ENCODE measurements around the gene PIGU. TPM values are rescaled to one million over a fixed set of nuclear protein-coding genes. Genes with fewer than 3 reads are reported as not detected.
A peak's percentile ranks its signal among the peaks of the same experiment; 100 is the strongest.

Gene PIGU
- total and polyA plus RNA-seq, 9 of the 15 experiments (the other 6 are each of a cell fraction or from before 2014, with no cell fraction given): 6.5 to 100 (median 28.1) TPM

DNA sequence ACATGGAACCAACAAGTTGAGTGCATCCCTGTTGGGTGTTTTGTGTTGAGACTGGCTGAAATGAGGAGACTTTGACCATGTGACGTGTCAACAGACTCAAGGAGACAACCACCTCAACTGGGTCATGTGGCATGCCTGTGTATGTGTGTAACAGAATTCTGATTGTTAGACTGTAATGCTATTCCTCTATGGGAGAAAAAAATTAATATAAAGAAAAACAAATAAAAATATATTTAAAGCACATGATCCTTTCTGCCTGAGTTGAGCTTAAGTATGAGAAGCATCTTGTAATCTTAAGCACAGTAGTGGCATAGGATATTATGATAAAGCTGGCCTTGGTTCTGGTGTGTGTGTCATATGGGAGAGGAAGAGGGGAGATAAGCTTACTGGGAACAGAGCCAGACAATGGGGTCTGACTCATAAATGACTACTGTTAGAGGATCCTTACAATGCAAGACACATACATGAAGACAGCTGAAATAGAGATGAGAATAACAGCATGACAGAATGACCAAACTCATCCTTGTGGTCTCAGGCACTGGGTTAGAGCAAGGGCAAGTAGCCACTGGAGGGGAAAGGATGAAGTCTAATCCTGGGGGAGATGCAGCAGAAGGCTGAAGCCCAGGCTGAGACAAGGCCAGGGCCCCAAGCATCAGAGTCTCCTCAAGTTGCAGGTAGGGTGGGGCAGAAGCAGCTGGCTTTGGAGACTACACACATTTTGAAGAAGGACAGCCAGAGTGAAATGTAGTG, 36.5 kb upstream of the PIGU start (continued):
- TF ChIP-seq HDAC3 (IDR thresholded peaks at IDR 0.05; ENCODE audit: borderline replicate concordance, partially characterized antibody) (peak; percentile 62), RNF2 (IDR thresholded peaks at IDR 0.05) (peak; percentile 68; the same call in 1 of the 2 replicates), RBFOX2 (IDR thresholded peaks at IDR 0.05; ENCODE audit: low read depth, low read length) (no peak), CHD2 (IDR thresholded peaks at IDR 0.05; ENCODE audit: low read depth, low read length) (no peak), NRF1 (conservative IDR thresholded peaks at IDR 0.05 in 1 of 2, IDR thresholded peaks at IDR 0.05 in 1 of 2) (peak in 1 of 2 experiments; percentile 19; a peak in 1 of 4 replicates), CXXC5 (CRISPR knock-in tag; IDR thresholded peaks at IDR 0.05) (no peak; the same call in 1 of the 2 replicates), EP300 (IDR thresholded peaks at IDR 0.05; ENCODE audit: low read length) (peak; percentile 91), DPF2 (IDR thresholded peaks at IDR 0.05) (peak; percentile 100), CBFA2T3 (IDR thresholded peaks at IDR 0.05) (peak; percentile 98)
- TF ChIP-seq, protein P1, sequence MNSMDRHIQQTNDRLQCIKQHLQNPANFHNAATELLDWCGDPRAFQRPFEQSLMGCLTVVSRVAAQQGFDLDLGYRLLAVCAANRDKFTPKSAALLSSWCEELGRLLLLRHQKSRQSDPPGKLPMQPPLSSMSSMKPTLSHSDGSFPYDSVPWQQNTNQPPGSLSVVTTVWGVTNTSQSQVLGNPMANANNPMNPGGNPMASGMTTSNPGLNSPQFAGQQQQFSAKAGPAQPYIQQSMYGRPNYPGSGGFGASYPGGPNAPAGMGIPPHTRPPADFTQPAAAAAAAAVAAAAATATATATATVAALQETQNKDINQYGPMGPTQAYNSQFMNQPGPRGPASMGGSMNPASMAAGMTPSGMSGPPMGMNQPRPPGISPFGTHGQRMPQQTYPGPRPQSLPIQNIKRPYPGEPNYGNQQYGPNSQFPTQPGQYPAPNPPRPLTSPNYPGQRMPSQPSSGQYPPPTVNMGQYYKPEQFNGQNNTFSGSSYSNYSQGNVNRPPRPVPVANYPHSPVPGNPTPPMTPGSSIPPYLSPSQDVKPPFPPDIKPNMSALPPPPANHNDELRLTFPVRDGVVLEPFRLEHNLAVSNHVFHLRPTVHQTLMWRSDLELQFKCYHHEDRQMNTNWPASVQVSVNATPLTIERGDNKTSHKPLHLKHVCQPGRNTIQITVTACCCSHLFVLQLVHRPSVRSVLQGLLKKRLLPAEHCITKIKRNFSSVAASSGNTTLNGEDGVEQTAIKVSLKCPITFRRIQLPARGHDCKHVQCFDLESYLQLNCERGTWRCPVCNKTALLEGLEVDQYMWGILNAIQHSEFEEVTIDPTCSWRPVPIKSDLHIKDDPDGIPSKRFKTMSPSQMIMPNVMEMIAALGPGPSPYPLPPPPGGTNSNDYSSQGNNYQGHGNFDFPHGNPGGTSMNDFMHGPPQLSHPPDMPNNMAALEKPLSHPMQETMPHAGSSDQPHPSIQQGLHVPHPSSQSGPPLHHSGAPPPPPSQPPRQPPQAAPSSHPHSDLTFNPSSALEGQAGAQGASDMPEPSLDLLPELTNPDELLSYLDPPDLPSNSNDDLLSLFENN (IDR thresholded peaks at IDR 0.05; ENCODE audit: low read depth in 2 of 2, low read length in 2 of 2): peak in 1 of 2 experiments; percentile 88; a peak in 2 of 4 replicates
- TF ChIP-seq, protein P2, sequence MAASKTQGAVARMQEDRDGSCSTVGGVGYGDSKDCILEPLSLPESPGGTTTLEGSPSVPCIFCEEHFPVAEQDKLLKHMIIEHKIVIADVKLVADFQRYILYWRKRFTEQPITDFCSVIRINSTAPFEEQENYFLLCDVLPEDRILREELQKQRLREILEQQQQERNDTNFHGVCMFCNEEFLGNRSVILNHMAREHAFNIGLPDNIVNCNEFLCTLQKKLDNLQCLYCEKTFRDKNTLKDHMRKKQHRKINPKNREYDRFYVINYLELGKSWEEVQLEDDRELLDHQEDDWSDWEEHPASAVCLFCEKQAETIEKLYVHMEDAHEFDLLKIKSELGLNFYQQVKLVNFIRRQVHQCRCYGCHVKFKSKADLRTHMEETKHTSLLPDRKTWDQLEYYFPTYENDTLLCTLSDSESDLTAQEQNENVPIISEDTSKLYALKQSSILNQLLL (CRISPR knock-in tag; IDR thresholded peaks at IDR 0.05; ENCODE audit: borderline replicate concordance): no peak
- TF ChIP-seq, protein P3, sequence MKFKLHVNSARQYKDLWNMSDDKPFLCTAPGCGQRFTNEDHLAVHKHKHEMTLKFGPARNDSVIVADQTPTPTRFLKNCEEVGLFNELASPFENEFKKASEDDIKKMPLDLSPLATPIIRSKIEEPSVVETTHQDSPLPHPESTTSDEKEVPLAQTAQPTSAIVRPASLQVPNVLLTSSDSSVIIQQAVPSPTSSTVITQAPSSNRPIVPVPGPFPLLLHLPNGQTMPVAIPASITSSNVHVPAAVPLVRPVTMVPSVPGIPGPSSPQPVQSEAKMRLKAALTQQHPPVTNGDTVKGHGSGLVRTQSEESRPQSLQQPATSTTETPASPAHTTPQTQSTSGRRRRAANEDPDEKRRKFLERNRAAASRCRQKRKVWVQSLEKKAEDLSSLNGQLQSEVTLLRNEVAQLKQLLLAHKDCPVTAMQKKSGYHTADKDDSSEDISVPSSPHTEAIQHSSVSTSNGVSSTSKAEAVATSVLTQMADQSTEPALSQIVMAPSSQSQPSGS (CRISPR knock-in tag; IDR thresholded peaks at IDR 0.05): no peak
- TF ChIP-seq, protein P4, sequence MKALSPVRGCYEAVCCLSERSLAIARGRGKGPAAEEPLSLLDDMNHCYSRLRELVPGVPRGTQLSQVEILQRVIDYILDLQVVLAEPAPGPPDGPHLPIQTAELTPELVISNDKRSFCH (CRISPR knock-in tag; IDR thresholded peaks at IDR 0.05): no peak
- TF ChIP-seq, protein P4 (tag; IDR thresholded peaks at IDR 0.05): no peak
- TF ChIP-seq, protein P5, sequence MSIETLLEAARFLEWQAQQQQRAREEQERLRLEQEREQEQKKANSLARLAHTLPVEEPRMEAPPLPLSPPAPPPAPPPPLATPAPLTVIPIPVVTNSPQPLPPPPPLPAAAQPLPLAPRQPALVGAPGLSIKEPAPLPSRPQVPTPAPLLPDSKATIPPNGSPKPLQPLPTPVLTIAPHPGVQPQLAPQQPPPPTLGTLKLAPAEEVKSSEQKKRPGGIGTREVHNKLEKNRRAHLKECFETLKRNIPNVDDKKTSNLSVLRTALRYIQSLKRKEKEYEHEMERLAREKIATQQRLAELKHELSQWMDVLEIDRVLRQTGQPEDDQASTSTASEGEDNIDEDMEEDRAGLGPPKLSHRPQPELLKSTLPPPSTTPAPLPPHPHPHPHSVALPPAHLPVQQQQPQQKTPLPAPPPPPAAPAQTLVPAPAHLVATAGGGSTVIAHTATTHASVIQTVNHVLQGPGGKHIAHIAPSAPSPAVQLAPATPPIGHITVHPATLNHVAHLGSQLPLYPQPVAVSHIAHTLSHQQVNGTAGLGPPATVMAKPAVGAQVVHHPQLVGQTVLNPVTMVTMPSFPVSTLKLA (conservative IDR thresholded peaks at IDR 0.05): peak; percentile 74 to 83

All from K562 (cell line).